Ascending aorta (tissue), 2 donors: Measurements from ENCODE around the gene HIBADH. TPM values are rescaled to one million over a fixed set of nuclear protein-coding genes. Genes with fewer than 3 reads are reported as not detected.
"Not testable (repeated sequence)": the region's sequence is repeated elsewhere in the genome, so short reads cannot be mapped to it uniquely, and the experiment has no call there.

ENCODE experiments used
- DNase-seq, 2 donors: peaks; one replicate each; pipeline ENCODE4 v3.0.0-alpha.2; 2019; ENCODE audit warnings: low spot score in 2 of 2
- H3K27ac ChIP-seq, 2 donors: fragments of 200-600 bp; sonication (generic); one replicate each; pipeline ENCODE4 v1.5.1; 2016 to 2017; ENCODE audit warnings: mild to moderate bottlenecking in 1 of 2
- H3K27me3 ChIP-seq: fragments of 200-600 bp; sonication (generic); one replicate; pipeline ENCODE4 v1.5.1; 2017
- H3K36me3 ChIP-seq, 2 donors: fragments of 200-600 bp; sonication (generic); one replicate each; pipeline ENCODE4 v1.5.1; 2016
- H3K4me1 ChIP-seq, 2 donors: fragments of 200-600 bp; sonication (generic); one replicate each; pipeline ENCODE4 v1.5.1; 2016 to 2017; ENCODE audit warnings: mild to moderate bottlenecking in 1 of 2
- H3K4me3 ChIP-seq, 2 donors: fragments of 200-600 bp; sonication (generic); one replicate each; pipeline ENCODE4 v1.5.1; 2016 to 2017; ENCODE audit warnings: mild to moderate bottlenecking in 1 of 2
- H3K9me3 ChIP-seq, 2 donors: fragments of 200-600 bp; sonication (generic); one replicate each; pipeline ENCODE4 v1.5.1; 2016
- CTCF ChIP-seq, 3 experiments: fragments of 200-600 bp in 2 of 3; fragments of 450-650 bp in 1 of 3; sonication (generic) in 2 of 3; IDR thresholded peaks; one replicate each; pipeline ENCODE4 v1.5.1; 2016 to 2019; ENCODE audit warnings: antibody characterized with exemption in 3 of 3, mild to moderate bottlenecking in 1 of 3, moderate library complexity in 1 of 3
- intact Hi-C: fragments of 100-400 bp; cut with DNase I; formaldehyde crosslinking; loops from one replicate; pipeline ENCODE4 v1.15.1; 2023
- total RNA-seq: library from RNA; depleted of rRNA; stranded (reverse); fragments of >200 nt; gene quantifications from one replicate; pipeline ENCODE4 v1.1.0, GENCODE V29; 2016

HIBADH gene
- total RNA-seq, 1 donor from 2014 or later = 10.6 TPM

GRCh38 chr7:27513885-27514284 is 148.8 kb downstream of the HIBADH start:
- H3K36me3 ChIP-seq = no peaks in the 10 kb centered on the region
- H3K9me3 ChIP-seq = no peaks in the 10 kb centered on the region
- no peaks in the 10 kb centered on the region for H3K27me3 ChIP-seq
- no peak for DNase-seq
- no peak overlapping the region for H3K27ac ChIP-seq
- intact Hi-C loops = no loop called here
- no peak for TF ChIP-seq CTCF (IDR thresholded peaks at IDR 0.05)
- H3K4me1 ChIP-seq = no peaks in the 10 kb centered on the region
- H3K4me3 ChIP-seq = no peak overlapping the region

- H3K9me3 ChIP-seq, H3K27ac ChIP-seq, H3K4me3 ChIP-seq, DNase-seq, intact Hi-C loops, H3K27me3 ChIP-seq, H3K4me1 ChIP-seq, H3K36me3 ChIP-seq: not testable (repeated sequence)
Observed at GRCh38 chr7:27511370-27511769, 151.3 kb downstream of the HIBADH start.

- Histone ChIP-seq H3K27ac (no peak overlapping the region), H3K9me3 (no peaks in the 10 kb centered on the region), H3K4me3 (no peak overlapping the region), H3K4me1 (no peaks in the 10 kb centered on the region), H3K27me3 (no peaks in the 10 kb centered on the region), H3K36me3 (no peaks in the 10 kb centered on the region)
- TF ChIP-seq CTCF (IDR thresholded peaks at IDR 0.05) = no peak
- DNase-seq = no peak
- intact Hi-C loops = no loop called here
Observed at GRCh38 chr7:27510541-27510940, 152.1 kb downstream of the HIBADH start.

GRCh38 chr7:27501879-27502278 is 160.8 kb downstream of the HIBADH start:
- DNase-seq, H3K27ac ChIP-seq, H3K4me1 ChIP-seq, H3K9me3 ChIP-seq, H3K4me3 ChIP-seq, H3K27me3 ChIP-seq, H3K36me3 ChIP-seq, intact Hi-C loops: not testable (repeated sequence)

- no peak for TF ChIP-seq CTCF (IDR thresholded peaks at IDR 0.05)
- H3K27me3 ChIP-seq = no peaks in the 10 kb centered on the region
- no peaks in the 10 kb centered on the region for H3K4me1 ChIP-seq
- no peaks in the 10 kb centered on the region for H3K36me3 ChIP-seq
- H3K27ac ChIP-seq = no peak overlapping the region
- intact Hi-C loops = no loop called here
- no peaks in the 10 kb centered on the region for H3K9me3 ChIP-seq
- no peak overlapping the region for H3K4me3 ChIP-seq
- DNase-seq = no peak
Observed at GRCh38 chr7:27501001-27501400, 161.7 kb downstream of the HIBADH start.

- H3K27ac ChIP-seq = no peak overlapping the region
- H3K4me3 ChIP-seq = no peak overlapping the region
- TF ChIP-seq CTCF (IDR thresholded peaks at IDR 0.05) = no peak
- intact Hi-C loops = no loop called here
- no peak for DNase-seq
- no peaks in the 10 kb centered on the region for H3K27me3 ChIP-seq
- H3K4me1 ChIP-seq = no peaks in the 10 kb centered on the region
- no peaks in the 10 kb centered on the region for H3K36me3 ChIP-seq
- peaks cover 0 to 4% of the 10 kb centered on the region in 2 donors for H3K9me3 ChIP-seq
Observed at GRCh38 chr7:27492224-27492623, 170.5 kb downstream of the HIBADH start.

GRCh38 chr7:27491534-27491933 is 171.1 kb downstream of the HIBADH start:
- Histone ChIP-seq H3K36me3 (no peaks in the 10 kb centered on the region), H3K4me1 (no peaks in the 10 kb centered on the region), H3K27ac (no peak overlapping the region), H3K9me3 (peaks cover 0 to 4% of the 10 kb centered on the region in 2 donors), H3K27me3 (no peaks in the 10 kb centered on the region), H3K4me3 (no peak overlapping the region)
- no peak for DNase-seq
- intact Hi-C loops = no loop called here
- no peak for TF ChIP-seq CTCF (IDR thresholded peaks at IDR 0.05)
